ENCODE data around the gene CHI3L2.

DNA sequence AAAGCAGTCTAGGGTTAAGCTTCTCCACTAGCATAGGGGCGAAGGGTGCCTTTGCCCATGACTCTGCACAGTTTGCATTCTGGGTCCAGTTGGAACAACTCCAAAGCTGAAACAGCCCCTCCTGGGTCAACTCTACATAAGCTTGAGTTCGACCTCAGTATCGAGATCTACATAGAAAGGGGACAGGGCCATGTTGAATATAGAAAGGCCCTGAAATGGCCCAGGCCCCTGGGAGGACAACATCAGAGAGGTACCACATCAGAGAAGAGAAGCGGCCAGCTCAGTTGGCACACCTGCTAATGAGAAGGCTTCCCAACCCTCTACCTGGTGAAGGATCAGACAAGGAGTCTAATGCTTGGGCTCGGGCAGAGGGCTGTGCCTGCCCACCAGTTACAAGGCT lies 28.7 kb upstream of the CHI3L2 start:
- no peak for TF ChIP-seq CTCF (IDR thresholded peaks at IDR 0.05)
- no peak for TF ChIP-seq POLR2A (IDR thresholded peaks at IDR 0.05)

All from heart left ventricle (tissue), 13 donors.